CD4-positive, alpha-beta T cell treated with Interferon gamma for 1 hour (primary cell): ENCODE measurements around the gene ZNF341.

ENCODE experiments used
- DNase-seq: peaks from one replicate; pipeline ENCODE4 v3.0.0-alpha.2; 2020

Gene ZNF341

GRCh38 chr20:33798444-33798843 lies 66.6 kb downstream of the ZNF341 start:
- DNase-seq: no peak

GRCh38 chr20:33803921-33804337 lies 72.1 kb downstream of the ZNF341 start:
- no peak for DNase-seq

GRCh38 chr20:33808388-33808787 lies 76.6 kb downstream of the ZNF341 start:
- no peak for DNase-seq

DNA sequence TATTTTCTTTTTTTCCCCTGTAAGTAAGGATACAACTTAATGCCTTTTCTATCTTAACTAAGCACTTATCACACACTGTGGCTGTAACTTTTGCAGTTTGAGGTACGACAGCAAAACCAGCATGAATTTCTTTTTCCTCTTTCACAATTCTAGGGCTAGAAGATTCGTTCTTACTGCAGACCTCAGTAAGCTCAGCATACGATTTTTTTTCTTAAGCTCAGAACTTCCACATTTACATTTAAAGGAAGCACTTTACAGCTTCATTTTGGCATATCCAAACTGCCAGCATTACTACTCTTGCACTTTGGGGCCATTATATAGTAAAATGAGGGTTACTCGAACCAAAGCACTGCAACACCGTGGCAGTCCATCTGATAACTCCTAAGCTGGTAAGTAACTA lies 78.5 kb downstream of the ZNF341 start:
- no peak for DNase-seq

GRCh38 chr20:33810885-33811775 lies 79.3 kb downstream of the ZNF341 start, which contains the start of gene CHMP4B:
CHMP4B (plus strand) TSS chr20:33811348; CDS start chr20:33811469, 121 bp downstream.
- peak; percentile 98 for DNase-seq

- DNase-seq: no peak
Observed at GRCh38 chr20:33811776-33812151, 80.0 kb downstream of the ZNF341 start.

GRCh38 chr20:33812152-33812849 lies 80.5 kb downstream of the ZNF341 start:
- peak; percentile 74 for DNase-seq

DNA sequence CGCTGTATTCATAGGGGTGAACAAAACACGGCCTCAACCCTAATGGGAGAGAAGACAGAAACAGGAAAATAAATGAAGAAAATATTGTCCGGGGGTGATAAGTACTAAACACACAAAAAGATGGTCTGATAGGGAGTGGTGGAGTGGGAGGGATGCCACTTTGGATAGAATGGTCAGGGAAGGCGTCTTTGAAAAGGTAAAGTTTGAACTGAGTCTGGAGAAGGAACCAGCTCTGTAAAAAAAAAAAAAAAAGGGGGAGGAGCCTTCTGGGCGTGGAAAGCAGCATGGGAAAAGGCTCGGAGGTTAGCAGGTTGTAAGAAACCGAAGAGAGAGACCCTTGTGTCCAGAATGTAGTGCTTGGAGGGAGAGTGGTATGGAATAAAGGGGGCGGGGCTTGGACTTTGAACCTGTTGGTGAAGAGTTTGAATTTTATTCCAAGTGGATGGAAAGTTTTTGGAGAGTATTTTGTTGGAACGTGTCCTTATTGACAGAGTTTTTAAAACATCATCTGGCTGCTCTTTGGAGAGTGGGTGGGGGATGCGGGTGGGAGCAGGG lies 81.2 kb downstream of the ZNF341 start:
- no peak for DNase-seq

GRCh38 chr20:33814238-33814712 lies 82.5 kb downstream of the ZNF341 start:
- no peak for DNase-seq

DNA sequence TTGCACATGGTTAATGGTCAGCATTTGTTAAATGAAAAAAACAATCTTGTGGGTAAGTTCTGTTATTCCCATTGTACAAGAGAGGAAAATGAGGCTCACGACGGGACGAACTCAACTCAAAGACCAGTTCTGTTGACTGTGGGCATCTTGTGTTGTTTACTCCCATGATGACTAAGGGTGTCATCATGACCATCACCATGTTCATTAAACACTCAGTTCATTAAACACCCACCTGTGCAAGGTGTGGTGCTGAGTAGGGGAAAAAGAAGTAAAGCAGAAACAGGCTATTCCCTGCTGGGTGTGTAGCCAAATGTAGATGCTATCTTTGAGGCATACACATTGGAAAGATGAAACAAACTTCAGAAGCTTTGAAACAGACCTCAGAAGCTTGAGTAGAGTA lies 83.9 kb downstream of the ZNF341 start:
- DNase-seq: no peak

GRCh38 chr20:33816191-33816590 lies 84.4 kb downstream of the ZNF341 start:
- DNase-seq: no peak

DNA sequence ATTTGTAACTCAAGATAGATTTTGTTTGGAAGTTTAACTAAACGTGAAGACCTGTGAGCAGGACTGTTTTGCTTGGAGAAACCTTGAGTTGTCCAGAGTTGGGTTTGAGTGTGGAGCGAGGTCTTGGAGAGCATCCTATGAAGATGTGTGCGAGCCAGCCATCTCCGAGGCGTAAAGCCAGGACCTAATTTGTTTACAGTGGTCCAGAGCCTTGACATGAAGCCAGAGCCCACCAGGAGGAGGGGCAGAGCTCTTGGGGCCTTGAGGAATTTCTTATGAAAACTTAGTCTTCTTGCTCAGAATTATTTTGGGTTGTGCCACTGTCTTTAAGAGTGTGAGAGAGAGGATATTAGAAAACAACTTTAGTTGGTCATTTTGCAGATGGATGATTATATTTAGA lies 85.6 kb downstream of the ZNF341 start:
- no peak for DNase-seq

DNA sequence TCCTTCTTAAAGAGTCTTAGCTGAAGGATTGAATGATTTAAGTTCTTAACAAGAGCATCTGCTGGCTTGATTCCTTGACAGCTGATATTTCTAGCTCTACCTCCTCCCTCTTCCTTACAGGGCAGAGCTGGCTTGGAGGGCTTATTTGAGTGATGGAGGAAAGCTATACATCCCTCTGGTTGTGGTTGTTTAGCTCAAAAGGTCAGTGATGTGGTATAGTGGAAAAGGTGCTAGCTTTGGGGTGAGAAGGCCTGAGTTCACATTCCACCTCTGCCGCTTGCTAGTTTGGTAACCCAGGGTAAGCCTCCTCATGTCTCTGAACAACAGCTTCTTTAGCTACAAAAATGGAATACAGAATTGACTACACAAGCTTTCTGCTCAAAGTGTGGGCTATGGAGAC lies 87.7 kb downstream of the ZNF341 start:
- DNase-seq: no peak

- no peak for DNase-seq
Observed at GRCh38 chr20:33820362-33820761, 88.6 kb downstream of the ZNF341 start.

- DNase-seq: no peak
Observed at GRCh38 chr20:33821270-33821836, 89.6 kb downstream of the ZNF341 start.

DNA sequence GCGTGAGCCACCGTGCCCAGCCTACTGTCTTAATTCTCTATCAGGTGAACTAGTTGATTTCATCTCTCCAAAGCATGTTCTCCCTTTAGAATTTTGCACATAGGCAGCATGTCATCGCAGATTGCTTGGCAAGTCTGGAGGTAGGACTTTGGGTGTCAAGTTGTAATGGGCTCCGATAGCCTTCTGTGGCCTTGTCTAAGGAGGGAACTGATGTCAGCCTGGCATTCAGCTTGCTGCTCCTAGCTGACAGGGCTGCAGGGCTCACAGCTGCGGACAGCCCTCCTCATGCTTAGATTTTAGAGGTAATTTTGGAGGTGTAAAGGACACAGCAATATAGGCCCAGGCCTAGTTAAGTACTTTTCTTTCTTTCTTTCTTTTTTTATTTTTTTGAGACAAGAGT lies 90.6 kb downstream of the ZNF341 start:
- DNase-seq: no peak

- DNase-seq: no peak
Observed at GRCh38 chr20:33822991-33823390, 91.2 kb downstream of the ZNF341 start.

- no peak for DNase-seq
Observed at GRCh38 chr20:33824852-33825251, 93.1 kb downstream of the ZNF341 start.

- DNase-seq: no peak
Observed at GRCh38 chr20:33825340-33826269, 93.8 kb downstream of the ZNF341 start.

GRCh38 chr20:33826270-33826897 lies 94.6 kb downstream of the ZNF341 start:
- no peak for DNase-seq

GRCh38 chr20:33827109-33827508 lies 95.3 kb downstream of the ZNF341 start:
- no peak for DNase-seq
